NCI-H128 (cell line): ENCODE results near the gene APCDD1L.

Source experiments
- DNase-seq: peaks from one replicate; lab custom pipeline; 2025; ENCODE audit not compliant: unreplicated experiment; lab: John Stamatoyannopoulos, UW

The APCDD1L gene

DNA sequence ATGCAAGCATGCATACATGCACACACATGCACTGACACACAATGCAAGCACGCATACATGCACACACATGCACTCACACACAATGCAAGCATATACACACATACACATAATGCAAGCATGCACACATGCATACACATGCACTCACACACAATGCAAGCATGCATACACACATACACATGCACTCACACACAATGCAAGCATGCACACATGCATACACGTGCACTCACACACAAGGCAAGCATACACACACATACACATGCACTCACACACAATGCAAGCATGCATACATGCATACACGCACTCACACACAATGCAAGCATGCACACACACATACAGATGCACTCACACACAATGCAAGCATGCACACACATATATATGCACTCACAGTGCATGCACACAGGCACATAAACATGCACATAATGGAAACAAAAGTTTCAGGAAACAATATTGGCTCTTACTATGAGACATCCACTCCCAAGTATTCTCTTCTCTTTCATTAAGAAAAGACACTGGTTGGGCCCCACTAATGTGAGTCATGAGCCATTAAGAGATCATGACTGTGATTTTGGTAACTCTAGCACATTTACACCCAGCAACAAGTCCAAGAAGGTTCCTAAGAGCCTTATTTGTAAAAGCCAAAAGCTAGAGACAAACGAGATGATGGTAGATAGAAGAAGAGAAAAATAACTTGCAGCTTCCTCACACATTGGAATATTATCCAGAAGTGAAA is 22.2 kb downstream of the APCDD1L start:
- DNase-seq, result no peak

DNA sequence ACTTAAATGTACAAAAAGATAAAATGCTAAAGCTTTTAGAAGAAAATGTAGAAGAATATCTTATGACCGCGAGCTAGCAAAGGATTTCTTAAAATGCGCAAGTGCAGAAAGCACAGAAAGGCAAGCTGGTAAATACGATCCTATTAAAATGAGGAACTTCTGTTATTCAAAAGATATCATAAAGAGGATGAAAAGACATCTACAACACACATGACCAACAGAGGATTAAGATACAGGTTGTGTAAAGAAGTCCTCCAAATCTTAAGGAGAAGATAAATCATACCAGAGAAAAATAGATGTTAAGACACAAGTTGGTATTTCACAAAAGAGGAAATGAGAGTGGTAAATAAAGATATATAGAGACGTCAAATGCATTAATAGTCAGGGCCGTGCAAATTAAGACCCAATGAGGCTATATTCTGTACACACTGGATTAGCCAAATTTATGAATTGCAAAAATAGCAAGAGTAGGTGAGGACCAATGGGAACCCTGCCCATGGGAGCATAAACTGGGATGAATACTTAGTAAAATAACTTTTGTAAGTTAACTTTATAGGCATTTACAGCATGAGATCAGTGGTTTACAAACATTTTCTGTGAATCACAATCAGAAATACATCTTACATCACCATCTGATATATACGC is 23.0 kb downstream of the APCDD1L start:
- no peak for DNase-seq

DNA sequence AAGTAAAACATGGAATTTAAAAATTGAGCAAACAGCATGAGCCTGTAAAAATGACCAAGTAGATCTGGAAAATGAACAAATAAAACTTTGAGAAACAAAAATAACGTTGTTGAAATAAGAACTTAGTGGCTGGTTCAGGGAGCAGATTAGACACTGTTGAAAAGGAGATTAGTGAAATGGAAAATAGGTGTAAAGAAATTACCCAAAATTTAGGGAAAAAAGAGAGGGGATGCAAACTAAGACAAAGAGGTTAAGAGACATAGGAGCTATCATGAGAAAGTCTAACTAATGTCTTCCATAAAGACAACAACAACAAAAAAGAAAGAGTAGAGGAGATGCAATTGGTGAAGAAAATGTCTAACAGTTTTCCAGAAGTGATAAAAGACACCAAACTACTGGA is 29.0 kb downstream of the APCDD1L start:
- DNase-seq, result no peak

DNA sequence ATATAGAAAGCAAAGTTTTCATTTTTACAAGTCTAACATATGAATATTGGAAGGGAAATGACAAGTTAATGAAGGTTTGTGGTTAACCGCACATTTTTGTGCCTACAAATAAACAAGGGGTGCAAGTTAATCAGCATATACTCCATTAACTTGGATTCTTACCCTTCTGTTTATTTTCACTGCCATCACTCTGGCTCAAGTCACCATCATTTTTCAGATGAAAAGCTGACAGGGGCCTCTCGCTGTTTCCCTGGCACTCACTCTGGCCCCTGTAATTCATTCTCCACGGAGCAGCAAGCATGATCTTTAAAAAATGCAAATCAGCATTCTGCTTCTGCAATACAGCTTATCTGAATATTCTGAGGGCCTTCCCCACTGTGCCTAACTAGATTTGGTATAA is 29.8 kb downstream of the APCDD1L start:
- DNase-seq, result no peak

DNA sequence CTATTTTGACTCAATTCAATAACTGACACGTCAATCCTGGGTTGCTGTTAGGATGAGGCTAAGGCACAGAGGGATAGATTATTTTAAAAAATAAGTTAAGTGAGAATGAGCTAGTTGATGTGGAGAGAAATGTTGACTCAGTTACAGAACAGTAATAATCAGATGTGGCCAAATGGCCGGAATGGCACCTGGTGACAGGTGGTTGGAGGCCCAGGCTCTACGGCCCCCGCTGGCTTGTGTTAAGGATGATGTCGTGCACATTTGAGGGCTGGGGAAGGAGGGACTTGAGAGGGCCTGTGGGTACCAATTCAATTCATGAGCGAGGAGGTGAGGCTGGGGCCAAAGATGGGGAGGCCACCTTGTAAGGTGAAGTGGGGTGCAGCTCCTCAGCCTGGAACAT is 31.7 kb downstream of the APCDD1L start:
- no peak for DNase-seq

DNA sequence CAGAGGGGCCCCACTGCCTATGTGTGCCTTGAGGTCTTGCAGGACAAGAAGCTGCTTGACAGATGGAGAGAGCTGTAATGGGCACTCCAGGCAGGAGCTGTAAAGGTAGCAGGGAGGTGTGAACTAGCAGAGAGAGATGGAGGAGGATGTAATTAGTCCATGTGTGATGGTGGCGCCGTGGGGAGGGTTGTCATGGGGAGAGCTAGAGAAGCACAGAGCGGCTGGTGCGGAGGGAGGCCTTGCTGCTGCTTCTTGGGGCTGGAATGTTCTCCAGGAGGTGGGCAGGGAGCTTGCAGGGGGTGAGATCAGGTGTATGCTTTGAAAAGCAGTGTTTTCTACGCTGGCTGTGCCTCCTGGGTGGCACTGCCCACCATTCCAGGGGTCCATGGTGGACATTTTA is 32.1 kb downstream of the APCDD1L start:
- DNase-seq, result no peak

DNA sequence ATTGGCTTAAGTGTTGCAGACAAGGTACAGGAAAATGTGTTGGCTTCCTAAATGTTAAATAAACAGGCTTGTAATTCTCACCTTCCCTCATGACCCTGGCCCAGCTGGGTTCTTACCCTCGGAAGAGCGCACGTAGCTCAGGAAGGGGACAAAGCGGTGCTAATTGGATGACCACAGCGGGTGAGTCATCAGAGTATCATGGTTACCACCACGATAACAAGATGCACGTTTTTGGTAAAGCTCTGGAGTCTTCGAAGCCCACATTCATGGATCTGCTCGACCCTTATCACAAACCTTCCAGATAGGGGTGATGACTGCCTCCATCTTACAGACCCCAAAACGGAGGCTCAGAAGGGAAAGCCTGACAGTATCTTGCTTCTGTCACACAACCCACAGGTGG is 32.8 kb downstream of the APCDD1L start:
- DNase-seq, result no peak

DNA sequence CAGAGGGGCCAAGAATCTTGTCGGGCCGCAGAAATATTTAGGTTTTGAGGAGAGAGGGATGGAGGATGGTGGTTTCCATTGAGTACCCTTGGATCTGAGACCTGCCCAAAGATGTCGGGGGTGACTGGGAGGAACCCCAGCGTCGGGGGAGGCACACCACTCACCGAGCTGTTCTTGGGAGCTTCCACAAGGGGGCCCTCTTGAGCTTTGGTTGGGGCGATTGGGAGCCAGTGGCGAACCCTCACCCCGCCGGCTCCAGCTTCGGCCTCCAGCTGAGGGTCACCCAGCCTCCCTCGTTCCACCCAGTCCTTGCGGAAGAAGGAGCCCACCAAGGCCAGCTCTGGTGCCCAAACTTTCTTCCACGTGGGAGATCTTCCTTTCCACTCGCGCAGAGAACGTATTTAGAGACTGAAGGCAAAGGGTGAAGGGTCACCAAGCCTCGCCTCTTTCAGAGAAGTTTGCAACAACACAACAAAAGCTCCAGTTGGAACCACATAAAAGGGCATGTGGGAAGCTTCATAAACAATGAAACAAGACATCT is 33.6 kb downstream of the APCDD1L start:
- DNase-seq, result no peak

DNA sequence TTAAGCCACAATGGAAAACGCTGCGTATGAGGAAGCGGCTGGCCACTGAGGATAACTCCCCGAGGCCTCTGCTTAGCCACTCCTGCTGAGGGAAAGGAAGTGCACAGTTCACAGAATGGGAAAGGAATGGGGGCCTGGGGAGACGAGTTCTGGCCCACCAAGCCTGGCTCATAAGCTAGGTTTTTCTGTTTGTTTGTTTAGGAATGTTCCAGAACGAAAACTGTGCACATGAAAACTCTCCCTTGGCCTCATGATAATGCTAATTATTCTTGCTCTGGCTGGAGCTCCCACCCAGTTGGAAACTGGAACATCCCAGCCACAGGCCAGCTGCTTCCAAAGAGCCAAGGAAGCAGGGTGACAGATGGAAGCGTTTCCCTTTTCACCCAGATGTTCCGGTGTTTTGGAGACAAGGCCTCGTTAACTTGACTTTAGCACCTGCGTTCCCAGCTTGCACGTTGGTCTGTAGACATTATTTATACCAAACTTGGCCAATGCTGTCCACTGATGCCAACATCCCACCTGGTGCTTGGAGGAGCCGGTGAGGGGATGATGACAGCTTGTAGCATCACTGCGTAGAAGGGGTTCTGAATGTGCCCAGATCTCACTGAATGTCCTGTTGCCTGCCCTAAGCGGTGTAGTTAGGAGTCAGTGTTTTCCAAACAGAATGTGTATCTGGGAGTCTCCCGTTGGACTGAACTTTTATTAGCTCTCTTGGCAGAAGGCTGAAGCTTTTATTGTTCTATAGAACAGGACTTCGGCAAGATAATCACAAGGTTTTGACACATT is 34.5 kb downstream of the APCDD1L start:
- DNase-seq, result no peak

DNA sequence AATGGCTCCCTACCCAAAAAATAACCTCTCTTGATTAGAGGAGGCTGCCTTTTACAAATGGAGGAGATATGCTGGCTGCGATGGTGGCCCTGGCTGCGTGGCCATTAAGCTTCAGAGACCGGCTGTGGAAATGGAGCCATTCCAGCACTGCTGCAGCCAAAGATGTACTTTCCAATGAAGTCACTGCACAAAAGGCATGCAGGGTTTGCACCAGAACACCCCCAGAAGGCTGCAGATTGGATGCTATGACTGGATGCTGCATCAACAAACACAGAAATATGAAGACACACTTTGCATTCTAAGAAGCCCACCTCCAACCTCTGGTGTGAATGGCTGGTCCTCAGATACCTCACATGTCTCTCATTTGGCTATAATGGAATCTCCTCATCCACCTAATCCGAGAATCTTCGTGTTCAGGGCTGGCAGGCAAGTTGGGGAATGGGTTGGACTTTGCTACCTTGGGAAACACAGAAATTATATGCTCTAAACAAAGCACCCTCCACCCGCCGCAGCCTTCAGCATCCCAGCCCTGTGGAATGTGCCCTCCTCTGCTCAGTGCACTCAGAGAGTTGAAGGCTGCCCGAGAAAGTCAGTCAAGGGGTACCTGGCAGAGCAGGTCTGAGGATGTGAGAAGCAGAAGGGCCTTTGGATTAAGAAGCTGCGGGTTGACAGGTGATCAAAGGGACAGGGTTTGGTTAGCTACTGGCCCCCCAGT is 35.3 kb downstream of the APCDD1L start:
- DNase-seq, result no peak

DNA sequence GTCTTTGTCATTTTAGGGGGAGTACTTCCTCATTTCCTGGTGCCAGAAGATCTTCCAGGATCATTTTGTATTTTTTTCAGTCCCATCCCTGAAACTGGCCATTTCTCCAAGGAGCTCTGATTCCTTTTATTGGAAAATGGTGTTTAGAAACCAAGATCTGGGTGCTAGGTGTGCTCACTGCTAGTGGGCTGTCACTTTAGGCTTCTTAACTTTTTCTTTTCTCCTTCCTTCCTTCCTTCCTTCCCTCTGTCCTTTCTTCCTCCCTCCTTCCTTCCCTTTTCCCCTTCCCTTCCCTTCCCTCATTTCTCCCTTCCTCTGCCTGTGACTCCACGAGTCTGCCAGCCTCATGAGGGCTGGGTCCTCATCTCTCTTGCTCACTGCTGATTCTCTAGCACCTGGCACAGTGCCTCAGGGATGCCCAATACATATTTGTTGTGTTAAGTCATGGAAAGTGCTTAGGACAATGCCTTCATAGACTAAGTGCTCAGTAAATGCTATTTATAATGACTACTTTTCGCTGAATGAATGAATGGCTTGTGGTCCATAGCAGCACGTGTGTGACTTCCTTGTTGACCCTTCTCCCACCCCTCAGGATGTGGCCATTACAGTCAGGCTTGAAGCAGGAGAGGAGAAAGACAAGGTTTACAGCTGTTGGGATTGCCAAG is 36.9 kb downstream of the APCDD1L start:
- DNase-seq, result no peak

DNA sequence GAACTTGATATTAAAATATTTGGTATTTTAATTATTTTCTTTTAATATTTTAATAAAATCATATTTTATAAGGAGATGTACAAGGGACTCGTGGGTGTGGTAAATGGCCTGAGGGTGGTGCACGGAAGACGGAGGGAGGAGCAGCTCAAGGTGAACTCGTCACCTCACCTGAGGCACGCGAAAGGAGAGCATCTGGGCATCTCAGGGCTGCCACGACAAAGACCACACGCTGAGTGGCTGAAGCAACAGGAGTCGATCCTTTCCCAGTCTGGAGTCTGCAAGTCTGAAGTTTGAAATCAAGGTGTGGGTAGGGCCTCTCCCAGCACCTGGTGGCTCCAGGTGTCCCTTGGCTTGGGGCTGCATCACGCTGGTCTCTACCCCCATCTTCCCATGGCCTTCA is 39.7 kb downstream of the APCDD1L start:
- DNase-seq, result no peak

DNA sequence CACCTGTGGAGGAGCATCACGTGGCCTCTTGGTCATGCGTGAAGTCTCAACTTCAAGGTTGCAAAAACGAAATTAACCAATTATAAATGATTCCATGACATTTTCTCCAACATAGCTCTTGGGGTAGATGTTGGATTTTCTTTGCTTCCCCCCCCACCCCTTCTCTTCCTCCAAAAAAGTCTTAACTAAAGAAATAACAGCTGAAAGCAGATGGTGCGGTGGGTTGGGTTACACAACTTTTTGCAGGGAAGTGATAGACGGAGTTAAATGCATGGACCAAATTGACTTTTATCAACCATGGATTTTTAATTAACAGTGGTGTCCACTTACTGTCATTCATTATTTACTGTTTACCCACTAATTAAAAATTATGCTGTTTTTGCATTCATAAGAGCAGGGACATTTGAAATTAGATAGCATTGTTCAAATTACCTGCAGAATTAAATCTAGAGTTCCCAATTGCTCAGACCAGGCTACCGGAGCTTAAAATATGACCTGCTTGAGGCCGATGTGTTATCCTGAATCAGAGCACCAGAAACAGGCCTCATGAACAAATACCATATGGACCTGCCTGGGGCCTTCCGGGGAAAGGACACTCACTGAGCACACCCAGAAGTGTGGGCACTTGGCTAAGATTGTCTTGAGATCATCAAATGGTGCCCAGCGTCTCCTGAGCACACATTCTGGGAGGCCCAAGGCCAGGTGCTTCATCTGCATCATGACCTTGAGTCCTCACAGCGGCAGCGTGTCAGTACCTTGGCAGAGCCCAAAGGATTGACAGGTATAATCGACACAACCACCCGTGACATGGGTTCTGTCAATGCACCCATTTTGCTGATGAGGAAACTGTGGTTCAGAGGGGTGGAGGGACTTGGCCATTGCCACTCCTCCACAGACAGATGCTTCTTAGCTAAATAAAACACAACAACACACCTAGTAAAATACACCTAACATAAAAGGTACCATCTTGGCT is 41.5 kb downstream of the APCDD1L start:
- no peak for DNase-seq

DNA sequence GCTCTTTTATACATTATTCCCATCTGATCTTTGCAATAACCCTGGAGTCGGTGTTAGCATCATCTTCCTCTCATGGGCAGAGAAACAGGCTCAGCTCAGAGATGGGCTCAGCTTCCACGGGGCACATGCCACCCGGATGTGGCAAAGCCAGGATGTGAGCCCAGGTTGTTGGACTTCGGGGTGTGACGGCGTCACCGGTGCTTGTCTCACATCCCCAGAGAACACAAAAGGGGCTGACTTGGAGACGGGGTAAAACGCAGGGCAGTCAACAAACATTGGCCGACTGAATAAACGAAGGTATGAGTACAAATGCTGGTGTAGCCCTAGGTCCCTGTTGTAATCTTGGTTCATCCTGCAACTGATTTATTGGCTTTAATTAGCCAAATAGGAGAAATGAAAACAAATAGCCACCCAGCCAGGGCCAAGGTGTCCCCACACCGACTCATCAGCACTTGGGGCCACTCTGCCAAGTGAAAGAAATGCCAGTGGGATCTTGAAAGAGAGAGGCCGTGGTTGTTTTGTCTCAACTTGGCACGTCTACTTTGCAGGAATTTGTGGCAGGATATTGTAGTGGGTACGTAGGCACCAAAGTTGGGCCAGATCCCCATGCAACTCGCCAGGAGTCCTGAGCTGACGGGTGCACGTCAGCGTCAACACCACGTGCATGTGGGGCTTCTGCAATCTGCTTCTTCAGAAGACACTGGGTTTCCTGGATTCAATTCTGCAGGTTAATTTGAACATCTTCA is 42.8 kb downstream of the APCDD1L start:
- no peak for DNase-seq

DNA sequence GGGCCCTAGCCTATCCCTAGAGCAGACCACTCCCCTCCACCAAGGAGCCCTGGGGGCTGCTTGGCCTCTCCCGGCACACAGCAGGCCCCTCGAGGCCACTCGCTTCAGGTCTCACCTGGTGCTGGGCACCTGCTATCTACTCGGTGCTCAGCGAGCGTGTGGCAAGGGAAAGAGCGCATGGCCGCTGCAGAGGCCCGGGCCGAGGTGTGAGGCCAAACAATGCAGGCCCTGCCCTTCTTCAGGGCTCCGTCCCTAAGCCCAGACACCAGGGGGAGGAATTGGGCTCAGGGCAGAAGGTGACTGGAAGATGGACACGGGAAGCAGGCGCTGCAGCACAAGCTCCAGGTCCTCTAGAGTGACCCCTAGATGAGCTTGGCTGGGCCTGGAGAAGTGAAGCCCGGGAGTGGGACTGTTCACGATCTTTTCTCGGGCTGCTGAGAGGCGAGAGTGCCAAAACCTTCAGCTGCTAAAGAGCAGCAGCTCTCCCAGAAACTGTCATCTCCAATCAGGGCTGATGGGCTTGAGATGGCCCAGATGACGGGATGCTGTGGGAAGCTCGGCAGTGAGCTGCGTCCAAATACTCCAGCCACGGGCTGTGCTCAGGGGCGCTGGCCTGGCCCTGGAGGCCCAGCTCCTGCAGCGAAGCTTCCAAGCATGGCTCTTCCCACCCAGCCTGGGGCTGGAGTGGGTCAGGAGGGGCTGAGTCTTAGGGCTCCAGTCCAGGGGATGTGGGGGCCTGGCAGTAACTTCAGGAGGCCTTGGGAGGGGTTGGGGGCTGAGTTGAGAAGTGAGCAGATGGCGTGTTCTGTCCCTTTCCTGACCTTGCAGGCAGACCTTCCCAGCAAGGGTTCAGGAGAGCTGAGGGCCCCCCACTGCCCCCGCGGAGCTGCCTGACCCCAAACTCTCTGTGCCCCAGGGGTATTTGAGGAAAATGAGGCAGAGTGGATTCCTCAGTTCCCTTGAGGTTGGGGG is 43.7 kb downstream of the APCDD1L start:
- no peak for DNase-seq

DNA sequence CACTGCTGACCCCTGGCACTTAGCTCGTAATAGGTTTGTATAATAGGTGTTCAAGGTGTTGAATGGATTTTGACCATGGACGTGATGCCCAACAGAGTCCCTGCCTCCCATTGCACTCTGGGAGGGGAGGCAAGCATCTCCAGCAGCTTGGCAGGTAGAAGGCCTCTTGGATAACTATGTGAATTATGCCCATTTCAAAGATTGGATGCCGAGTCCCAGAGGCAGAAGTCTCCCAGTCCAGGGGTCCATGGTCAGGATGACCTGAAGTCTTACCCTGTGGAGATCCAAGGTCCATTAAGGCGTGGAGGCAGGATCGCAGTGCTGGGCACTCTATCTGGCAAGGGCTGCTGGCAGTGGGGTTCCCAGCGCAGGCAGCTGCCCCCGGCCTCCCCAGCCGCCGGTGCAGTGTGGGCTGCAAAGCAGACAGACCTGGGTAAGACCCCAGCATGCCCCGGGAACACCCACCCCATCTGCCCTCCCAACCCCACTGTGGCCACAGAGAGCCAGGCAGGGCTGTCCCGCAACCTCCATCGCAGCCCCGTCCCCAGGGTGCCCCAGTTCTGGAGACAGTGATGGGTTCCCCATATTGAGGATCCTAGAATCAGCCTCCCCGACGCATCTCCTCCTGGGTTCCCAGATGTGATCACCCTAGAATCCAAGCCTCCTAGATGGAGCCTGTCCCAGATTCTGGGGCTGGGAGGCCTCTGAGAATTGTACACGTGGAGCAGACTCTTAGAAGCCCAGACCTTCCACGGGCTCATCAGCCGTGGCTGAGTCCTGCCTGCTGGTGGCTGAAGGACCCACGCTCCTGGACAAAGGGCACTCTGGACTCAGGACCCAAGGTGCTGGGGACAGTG is 44.6 kb downstream of the APCDD1L start:
- no peak for DNase-seq

DNA sequence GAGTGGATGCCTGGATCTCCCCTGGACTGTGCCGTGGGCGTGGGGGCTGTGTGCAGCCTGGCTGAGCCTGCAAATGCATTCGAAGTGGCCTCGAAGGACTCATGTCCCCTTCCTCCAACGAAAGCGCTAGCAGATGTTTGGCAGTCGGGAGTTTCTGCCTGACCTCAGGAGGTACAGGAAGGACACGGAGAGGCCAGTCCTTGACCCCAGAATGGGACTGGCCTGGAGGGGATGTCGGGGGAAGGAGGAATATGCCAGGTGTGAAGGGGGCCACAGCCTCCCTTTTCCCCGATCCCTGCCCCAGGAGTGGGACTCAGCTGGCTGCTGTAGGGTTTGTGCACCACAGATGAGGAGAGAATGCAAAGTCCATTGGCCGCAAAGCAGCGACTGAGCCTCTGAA is 45.6 kb downstream of the APCDD1L start:
- no peak for DNase-seq
